GM15510 (cell line): ENCODE results near the gene MAGEB2.

ENCODE experiments used
- POLR2A ChIP-seq: IDR thresholded peaks from 3 replicates; pipeline ENCODE4 v1.6.1; 2011; ENCODE audit warnings: borderline replicate concordance; ENCODE audit not compliant: insufficient read length; ENCODE audit errors: extremely low read depth

Gene MAGEB2

DNA sequence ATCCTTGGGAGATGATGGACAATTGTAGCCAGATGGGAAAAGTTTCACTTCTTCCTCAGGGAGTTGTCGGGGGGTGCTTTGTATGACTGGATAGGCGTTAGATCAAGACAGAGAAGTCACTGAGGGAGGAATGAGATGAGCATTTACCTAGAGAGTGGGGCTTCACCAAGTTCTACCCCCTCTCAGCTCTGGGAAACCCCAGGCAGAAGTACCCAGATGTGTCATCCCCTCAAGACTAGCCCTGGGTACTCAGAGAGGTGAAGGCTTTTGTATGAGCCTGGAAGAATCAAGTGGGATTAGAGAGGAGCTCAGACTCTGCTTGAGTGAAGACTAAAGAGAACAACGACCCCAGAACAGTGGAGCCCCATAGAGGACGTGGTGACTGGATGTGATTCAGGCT is 33.5 kb downstream of the MAGEB2 start:
- no peak for TF ChIP-seq POLR2A

DNA sequence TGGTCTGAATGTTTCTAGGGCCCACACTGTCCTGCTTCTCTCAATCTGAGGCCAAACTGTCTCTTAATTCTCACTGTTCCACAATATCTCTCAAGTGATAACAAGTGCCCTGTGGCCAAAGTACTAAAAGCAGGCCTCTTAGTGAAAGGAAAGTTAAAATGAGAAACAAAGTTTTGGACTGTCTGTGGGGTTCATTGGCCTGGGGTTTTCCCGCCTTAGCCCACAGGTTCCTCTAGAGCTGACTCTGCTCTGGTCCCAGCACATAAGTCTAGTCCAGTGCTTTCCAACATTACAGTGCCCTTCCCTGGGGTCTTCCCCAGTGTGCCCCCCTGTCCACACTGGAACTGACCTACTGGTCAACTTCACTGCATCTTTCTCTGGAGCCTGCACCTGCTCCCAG is 37.9 kb downstream of the MAGEB2 start:
- no peak for TF ChIP-seq POLR2A

DNA sequence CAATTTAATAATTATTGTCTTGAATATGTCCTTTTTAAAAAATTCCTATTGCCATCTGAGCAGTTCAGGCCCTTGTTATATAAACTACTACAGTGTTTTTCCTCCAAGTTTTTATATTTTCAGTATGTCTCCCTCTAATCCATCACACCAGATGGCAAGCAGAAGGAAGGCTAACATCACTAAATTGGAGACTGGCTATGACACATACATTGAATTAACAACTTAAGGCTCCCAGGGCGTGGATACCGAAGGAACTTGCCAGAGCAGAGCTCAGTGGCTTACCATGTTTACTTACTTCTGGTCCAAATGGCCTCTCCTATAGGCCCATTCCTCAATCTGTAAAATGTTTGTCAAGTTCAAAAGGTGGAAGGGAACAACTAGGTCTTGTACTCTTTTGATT is 44.6 kb downstream of the MAGEB2 start:
- TF ChIP-seq POLR2A = no peak

DNA sequence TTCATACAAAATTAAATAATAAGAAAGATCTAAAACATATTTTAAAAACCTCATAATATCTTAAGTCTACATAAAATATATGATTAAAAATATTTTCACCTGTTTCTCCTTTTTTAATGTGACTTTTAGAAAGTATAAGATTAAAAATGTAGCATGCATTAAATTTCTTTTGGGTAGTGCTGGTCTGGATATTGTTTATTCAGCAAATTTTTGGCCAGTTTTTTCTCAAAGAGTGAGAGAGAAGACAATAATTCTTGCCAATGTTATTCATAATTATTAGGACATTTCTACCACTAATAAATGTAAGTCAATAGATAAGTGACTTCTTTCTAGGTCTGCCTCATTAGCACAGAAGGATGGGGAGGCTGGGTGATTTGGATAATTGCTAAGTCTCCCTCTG is 45.6 kb downstream of the MAGEB2 start:
- TF ChIP-seq POLR2A = no peak

DNA sequence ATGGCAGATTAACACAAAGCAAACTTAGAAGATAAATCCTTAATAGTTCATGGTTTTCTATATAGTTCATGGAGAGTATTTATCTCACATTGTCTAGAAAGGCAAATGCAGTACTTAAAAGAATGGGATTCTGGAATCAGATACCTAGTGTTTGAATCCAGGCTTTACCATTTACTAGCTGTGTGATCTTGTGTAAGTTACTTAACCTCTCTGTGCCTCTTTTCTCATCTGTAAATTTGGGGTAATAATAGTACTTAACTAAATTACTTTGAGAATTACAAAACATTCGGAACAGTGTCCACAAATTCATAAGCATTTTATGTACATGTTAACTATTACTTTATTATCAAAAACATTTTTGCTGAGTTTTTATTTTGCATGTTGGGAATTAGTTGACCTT is 47.4 kb downstream of the MAGEB2 start:
- TF ChIP-seq POLR2A = no peak
